Keratinocyte (primary cell): ENCODE measurements around the gene ZNF518B. TPM values are rescaled to one million over a fixed set of nuclear protein-coding genes. Genes with fewer than 3 reads are reported as not detected.

Source experiments
- DNase-seq: peaks from one replicate; pipeline ENCODE4 v3.0.0-alpha.2; 2011; ENCODE audit warnings: low read depth, missing footprints, low spot score
- FAIRE-seq: peaks from 2 replicates; lab custom pipeline; 2011; peaks lifted over from hg19 to GRCh38; lab: Jason Lieb, UNC
- H2AFZ ChIP-seq: 2 replicates; pipeline ENCODE4 v1.6.0; 2012; ENCODE audit warnings: low read length, control low read depth, inconsistent platforms; ENCODE audit not compliant: control insufficient read depth
- H3K27ac ChIP-seq: 2 replicates; pipeline ENCODE4 v1.5.1; 2011; ENCODE audit warnings: low read length; ENCODE audit not compliant: control insufficient read depth, insufficient read depth
- H3K27me3 ChIP-seq: 3 replicates; pipeline ENCODE4 v1.6.0; 2011; ENCODE audit warnings: low read length; ENCODE audit not compliant: control insufficient read depth, insufficient read depth; ENCODE audit errors: extremely low read depth
- H3K36me3 ChIP-seq, 2 experiments: 2 replicates in 1 of 2; 3 replicates in 1 of 2; pipeline ENCODE4 v1.5.1; 2011; ENCODE audit warnings: low read length in 2 of 2, mild to moderate bottlenecking in 1 of 2; ENCODE audit not compliant: control insufficient read depth in 2 of 2, insufficient read depth in 2 of 2; ENCODE audit errors: extremely low read depth in 1 of 2
- H3K4me1 ChIP-seq: 3 replicates; pipeline ENCODE4 v1.5.1; 2011; ENCODE audit warnings: low read length; ENCODE audit not compliant: control insufficient read depth, insufficient read depth; ENCODE audit errors: extremely low read depth
- H3K4me2 ChIP-seq: 3 replicates; pipeline ENCODE4 v1.6.0; 2011; ENCODE audit warnings: low read depth, low read length; ENCODE audit not compliant: control insufficient read depth, insufficient read depth; ENCODE audit errors: extremely low read depth
- H3K4me3 ChIP-seq, 3 experiments: fragments of 200-600 bp in 1 of 3; sonication (generic) in 1 of 3; 2 replicates in 2 of 3; 3 replicates in 1 of 3; pipeline ENCODE4 v1.5.1; 2011 to 2016; ENCODE audit warnings: low read length in 3 of 3, mild to moderate bottlenecking in 3 of 3, control low read depth in 2 of 3, inconsistent platforms in 1 of 3, low read depth in 1 of 3, mixed read lengths in 1 of 3, mixed run types in 1 of 3, moderate library complexity in 1 of 3; ENCODE audit not compliant: control insufficient read depth in 2 of 3, insufficient read depth in 2 of 3; ENCODE audit errors: extremely low read depth in 1 of 3
- H3K79me2 ChIP-seq: 2 replicates; pipeline ENCODE4 v1.6.0; 2012; ENCODE audit warnings: low read length; ENCODE audit not compliant: control insufficient read depth, insufficient read depth
- H3K9ac ChIP-seq: 3 replicates; pipeline ENCODE4 v1.6.0; 2011; ENCODE audit warnings: low read length; ENCODE audit not compliant: control insufficient read depth, insufficient read depth; ENCODE audit errors: extremely low read depth
- H3K9me1 ChIP-seq: 3 replicates; pipeline ENCODE4 v1.6.0; 2011; ENCODE audit warnings: low read length; ENCODE audit not compliant: control insufficient read depth, insufficient read depth; ENCODE audit errors: extremely low read depth
- H3K9me3 ChIP-seq: 2 replicates; pipeline ENCODE4 v1.5.1; 2012; ENCODE audit warnings: low read depth, low read length; ENCODE audit not compliant: control insufficient read depth
- H4K20me1 ChIP-seq: 3 replicates; pipeline ENCODE4 v1.6.0; 2011; ENCODE audit warnings: low read length; ENCODE audit not compliant: control insufficient read depth, insufficient read depth; ENCODE audit errors: extremely low read depth
- CTCF ChIP-seq, 3 experiments: IDR thresholded peaks in 1 of 3; conservative IDR thresholded peaks in 1 of 3; optimal IDR thresholded peaks in 1 of 3; 2 replicates in 2 of 3; 3 replicates in 1 of 3; pipeline versions ENCODE3 to v1.5.1; 2011; ENCODE audit warnings: low read length in 3 of 3, mild to moderate bottlenecking in 3 of 3, moderate library complexity in 2 of 3, control low read depth in 1 of 3, inconsistent platforms in 1 of 3; ENCODE audit not compliant: insufficient read depth in 2 of 3; ENCODE audit errors: extremely low read depth in 1 of 3
- EZH2 ChIP-seq: IDR thresholded peaks from one replicate; pipeline ENCODE4 v1.6.1; 2012; ENCODE audit warnings: inconsistent platforms, mild to moderate bottlenecking, low read length, moderate library complexity
- dilution Hi-C: fragments of 300-500 bp; cut with MboI; formaldehyde crosslinking; loops from one replicate; pipeline ENCODE4 v1.7.0; 2020; ENCODE audit warnings: low sequenced_read_pairs; ENCODE audit not compliant: extremely low pct_ligation_motif_present
- polyA plus RNA-seq, 5 experiments: library from polyadenylated mRNA; depleted of rRNA in 3 of 5; stranded (reverse) in 3 of 5; stranded (forward) in 1 of 5; unstranded in 1 of 5; fragments of >200 nt; gene quantifications; 1 replicate in 1 of 5; 2 replicates in 3 of 5; 3 replicates in 1 of 5; pipeline versions ENCODE4 v1.2.1 to v1.2.3, GENCODE V29; 2011 to 2012; ENCODE audit warnings: missing spikeins in 2 of 5, low read depth in 1 of 5, low replicate concordance in 1 of 5

ZNF518B gene
- polyA plus RNA-seq, 1 donor (not counting 4 experiments of a cell fraction or from before 2014, with no cell fraction given): 14.2 TPM

GRCh38 chr4:10448991-10449390 is 8.2 kb downstream of the ZNF518B start:
- H3K9ac ChIP-seq: no peak overlapping the region
- H3K9me1 ChIP-seq: no peaks in the 10 kb centered on the region
- H3K36me3 ChIP-seq: peaks cover 32 to 33% of the 10 kb centered on the region in 2 experiments
- TF ChIP-seq CTCF (optimal IDR thresholded peaks at IDR 0.05 in 1 of 3, IDR thresholded peaks at IDR 0.05 in 1 of 3, conservative IDR thresholded peaks at IDR 0.05 in 1 of 3; ENCODE audit: extremely low read depth in 1 of 3, insufficient read depth in 2 of 3, low read length in 3 of 3): no peak
- DNase-seq (no peak), FAIRE-seq (no peak)
- no peak overlapping the region for H3K4me2 ChIP-seq
- peaks cover 10% of the 10 kb centered on the region for H3K79me2 ChIP-seq
- H3K27ac ChIP-seq: no peak overlapping the region
- H3K9me3 ChIP-seq: peaks cover 2% of the 10 kb centered on the region
- dilution Hi-C loops: no loop called here
- no peak overlapping the region for H3K4me3 ChIP-seq
- H2AFZ ChIP-seq: no peak overlapping the region
- H4K20me1 ChIP-seq: no peaks in the 10 kb centered on the region
- H3K4me1 ChIP-seq: no peaks in the 10 kb centered on the region
- no peaks in the 10 kb centered on the region for H3K27me3 ChIP-seq

GRCh38 chr4:10442976-10443375 is 14.2 kb downstream of the ZNF518B start:
- Histone ChIP-seq H3K4me3 (no peak overlapping the region), H3K9ac (no peak overlapping the region), H3K9me1 (no peaks in the 10 kb centered on the region), H2AFZ (no peak overlapping the region), H3K36me3 (peaks cover 17 to 18% of the 10 kb centered on the region in 2 experiments), H3K79me2 (peaks cover 2% of the 10 kb centered on the region), H3K4me1 (no peaks in the 10 kb centered on the region), H3K9me3 (peaks cover 2% of the 10 kb centered on the region), H3K27ac (no peak overlapping the region), H3K27me3 (no peaks in the 10 kb centered on the region), H3K4me2 (no peak overlapping the region), H4K20me1 (no peaks in the 10 kb centered on the region)
- FAIRE-seq (peak; percentile 55), DNase-seq (no peak)
- no peak for TF ChIP-seq EZH2
- TF ChIP-seq CTCF (optimal IDR thresholded peaks at IDR 0.05 in 1 of 3, IDR thresholded peaks at IDR 0.05 in 1 of 3, conservative IDR thresholded peaks at IDR 0.05 in 1 of 3; ENCODE audit: extremely low read depth in 1 of 3, insufficient read depth in 2 of 3, low read length in 3 of 3): no peak
- dilution Hi-C loops: no loop called here
